A673 (cell line): ENCODE data around the gene CYP4A11. TPM values are rescaled to one million over a fixed set of nuclear protein-coding genes. Genes with fewer than 3 reads are reported as not detected.
"Not testable (repeated sequence)": the region's sequence is repeated elsewhere in the genome, so short reads cannot be mapped to it uniquely, and the experiment has no call there.

ENCODE experiments used
- BruUV-seq: library from RNA; stranded (reverse); fragments of 400-500 nt; replicated peaks from 2 replicates; lab custom pipeline; 2021; lab: Mats Ljungman, UMichigan
- CTCF ChIA-PET: fragments of 300-600 bp; sonication (Branson Sonifier 250); formaldehyde crosslinking; loops from one replicate; lab custom pipeline; 2022; ENCODE audit warnings: antibody characterized with exemption; lab: Charles Lee
- POLR2A ChIA-PET: fragments of 300-600 bp; sonication (Branson Sonifier 250); formaldehyde crosslinking; loops from one replicate; lab custom pipeline; 2022; ENCODE audit warnings: antibody characterized with exemption; ENCODE audit not compliant: low non-redundant PET; lab: Charles Lee
- DNase-seq: peaks from one replicate; pipeline ENCODE4 v3.0.0-alpha.2; 2015; ENCODE audit warnings: low spot score
- H3K27ac ChIP-seq: fragments of 200-600 bp; sonication (generic); 2 replicates; pipeline ENCODE4 v1.5.1; 2016; ENCODE audit warnings: mixed run types, low read depth, mild to moderate bottlenecking, mixed read lengths, antibody characterized with exemption, low read length; ENCODE audit not compliant: poor library complexity, severe bottlenecking
- H3K27me3 ChIP-seq: fragments of 200-600 bp; sonication (generic); replicated peaks from 2 replicates; pipeline ENCODE4 v1.6.1; 2017; ENCODE audit warnings: mixed run types, low read depth, mild to moderate bottlenecking, mixed read lengths, antibody characterized with exemption, low read length; ENCODE audit not compliant: insufficient read depth, poor library complexity
- H3K36me3 ChIP-seq: fragments of 200-600 bp; sonication (generic); 2 replicates; pipeline ENCODE4 v1.6.1; 2016; ENCODE audit warnings: mixed run types, mild to moderate bottlenecking, mixed read lengths, antibody characterized with exemption, low read length; ENCODE audit not compliant: insufficient read depth, poor library complexity, severe bottlenecking
- H3K4me1 ChIP-seq: fragments of 200-600 bp; sonication (generic); 2 replicates; pipeline ENCODE4 v1.6.1; 2017; ENCODE audit warnings: mixed run types, mild to moderate bottlenecking, mixed read lengths, antibody characterized with exemption, low read length; ENCODE audit not compliant: insufficient read depth, poor library complexity, severe bottlenecking
- H3K4me3 ChIP-seq: fragments of 200-600 bp; sonication (generic); 2 replicates; pipeline ENCODE4 v1.5.1; 2016; ENCODE audit warnings: low read depth, mixed run types, mild to moderate bottlenecking, mixed read lengths, low read length; ENCODE audit not compliant: poor library complexity, severe bottlenecking
- H3K9me3 ChIP-seq: fragments of 200-600 bp; sonication (generic); 2 replicates; pipeline ENCODE4 v1.6.1; 2016; ENCODE audit warnings: mixed run types, low read depth, mild to moderate bottlenecking, mixed read lengths, antibody characterized with exemption, low read length; ENCODE audit not compliant: poor library complexity, severe bottlenecking
- CTCF ChIP-seq: fragments of 300-800, 200-600 bp; sonication (generic); conservative IDR thresholded peaks from 2 replicates; pipeline ENCODE4 v1.5.1; 2017; ENCODE audit warnings: low read depth, mild to moderate bottlenecking, antibody characterized with exemption, low read length, moderate library complexity, mixed read lengths
- EZH2 ChIP-seq: fragments of 200-600 bp; sonication (generic); IDR thresholded peaks from 2 replicates; pipeline ENCODE4 v1.6.1; 2017; ENCODE audit warnings: borderline replicate concordance, low read depth, mild to moderate bottlenecking, mixed read lengths, antibody characterized with exemption, low read length; ENCODE audit not compliant: poor library complexity, severe bottlenecking
- intact Hi-C: fragments of 100-400 bp; cut with micrococcal nuclease; formaldehyde crosslinking; loops from one replicate; pipeline ENCODE4 v1.10.0; 2022; ENCODE audit not compliant: unreplicated experiment
- total RNA-seq: library from RNA; stranded (reverse); gene quantifications from 2 replicates; pipeline ENCODE4 v1.2.3, GENCODE V29; 2021

Gene CYP4A11
- total RNA-seq, 1 experiment from 2014 or later: not detected

- BruUV-seq: no TSS peak
- ChIA-PET CTCF (no interaction called here), POLR2A (no interaction called here)
- peaks cover 32% of the 10 kb centered on the region for H3K27me3 ChIP-seq
- H3K4me3 ChIP-seq: no peak overlapping the region
- intact Hi-C loops: no loop called here
- H3K4me1 ChIP-seq: no peaks in the 10 kb centered on the region
- no peak overlapping the region for H3K27ac ChIP-seq
- H3K9me3 ChIP-seq: no peaks in the 10 kb centered on the region
- TF ChIP-seq CTCF (no peak), EZH2 (no peak)
- no peaks in the 10 kb centered on the region for H3K36me3 ChIP-seq
- DNase-seq: no peak
Observed at GRCh38 chr1:46983166-46983829, 42.0 kb upstream of the CYP4A11 start.

GRCh38 chr1:46969014-46969619 lies 27.8 kb upstream of the CYP4A11 start:
- H3K36me3 ChIP-seq: no peaks in the 10 kb centered on the region
- no peak for TF ChIP-seq EZH2
- TF ChIP-seq CTCF: peak; percentile 50
- H3K4me3 ChIP-seq: no peak overlapping the region
- CTCF ChIA-PET: no interaction called here
- H3K4me1 ChIP-seq: no peaks in the 10 kb centered on the region
- no TSS peak for BruUV-seq
- H3K27ac ChIP-seq: no peak overlapping the region
- H3K9me3 ChIP-seq: no peaks in the 10 kb centered on the region
- intact Hi-C loops: no loop called here
- POLR2A ChIA-PET: no interaction called here
- peaks cover 8% of the 10 kb centered on the region for H3K27me3 ChIP-seq
- no peak for DNase-seq

- POLR2A ChIA-PET: not testable (repeated sequence)
Observed at GRCh38 chr1:46962272-46962671, 21.0 kb upstream of the CYP4A11 start.

More at GRCh38 chr1:46962272-46962671, 21.0 kb upstream of the CYP4A11 start:
- CTCF ChIA-PET, BruUV-seq, H3K36me3 ChIP-seq, H3K4me1 ChIP-seq, intact Hi-C loops, H3K27me3 ChIP-seq, H3K4me3 ChIP-seq, H3K9me3 ChIP-seq, H3K27ac ChIP-seq, DNase-seq: not testable (repeated sequence)
